C4-2B (cell line): ENCODE measurements around the gene FUT8.

Experiments used
- H3K27ac ChIP-seq: fragments of 450-650 bp; 2 replicates; pipeline ENCODE4 v1.5.1; 2017
- ZFX ChIP-seq: fragments of 450-650 bp; IDR thresholded peaks from 2 replicates; pipeline ENCODE4 v1.6.1; 2017
- TF ChIP-seq, protein P1 (sequence below): fragments of 450-650 bp; conservative IDR thresholded peaks from 2 replicates; pipeline ENCODE4 v1.5.1; 2017; ENCODE audit warnings: mild to moderate bottlenecking

Gene FUT8

DNA sequence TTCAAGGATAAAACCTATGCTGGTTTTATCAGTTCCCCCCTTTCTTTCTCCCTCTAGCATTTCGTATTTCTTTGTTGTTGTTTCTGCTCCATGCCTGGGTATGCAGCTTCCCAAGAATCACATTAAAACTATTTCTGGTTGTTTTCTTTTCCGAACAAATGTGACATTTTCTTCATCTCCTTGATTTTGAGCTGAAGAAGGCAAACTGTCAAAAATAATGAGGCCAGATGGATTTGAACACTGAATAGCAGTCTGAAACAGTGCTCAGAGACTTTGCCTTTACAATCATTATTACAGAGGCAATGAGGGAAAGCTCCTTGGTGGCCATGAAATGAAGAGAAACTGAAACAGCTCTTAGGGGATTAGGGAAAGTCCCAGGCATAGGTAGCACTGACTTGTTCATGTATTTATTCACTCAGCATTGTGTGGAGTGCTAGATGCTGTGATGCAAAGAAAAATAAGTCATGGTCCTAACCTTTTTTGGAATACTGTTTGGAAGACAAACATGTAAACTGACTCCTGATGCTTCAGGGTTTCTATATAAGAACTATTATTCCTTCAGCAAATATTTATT, 319.5 kb downstream of the FUT8 start:
- no peak for TF ChIP-seq ZFX
- TF ChIP-seq, protein P1, sequence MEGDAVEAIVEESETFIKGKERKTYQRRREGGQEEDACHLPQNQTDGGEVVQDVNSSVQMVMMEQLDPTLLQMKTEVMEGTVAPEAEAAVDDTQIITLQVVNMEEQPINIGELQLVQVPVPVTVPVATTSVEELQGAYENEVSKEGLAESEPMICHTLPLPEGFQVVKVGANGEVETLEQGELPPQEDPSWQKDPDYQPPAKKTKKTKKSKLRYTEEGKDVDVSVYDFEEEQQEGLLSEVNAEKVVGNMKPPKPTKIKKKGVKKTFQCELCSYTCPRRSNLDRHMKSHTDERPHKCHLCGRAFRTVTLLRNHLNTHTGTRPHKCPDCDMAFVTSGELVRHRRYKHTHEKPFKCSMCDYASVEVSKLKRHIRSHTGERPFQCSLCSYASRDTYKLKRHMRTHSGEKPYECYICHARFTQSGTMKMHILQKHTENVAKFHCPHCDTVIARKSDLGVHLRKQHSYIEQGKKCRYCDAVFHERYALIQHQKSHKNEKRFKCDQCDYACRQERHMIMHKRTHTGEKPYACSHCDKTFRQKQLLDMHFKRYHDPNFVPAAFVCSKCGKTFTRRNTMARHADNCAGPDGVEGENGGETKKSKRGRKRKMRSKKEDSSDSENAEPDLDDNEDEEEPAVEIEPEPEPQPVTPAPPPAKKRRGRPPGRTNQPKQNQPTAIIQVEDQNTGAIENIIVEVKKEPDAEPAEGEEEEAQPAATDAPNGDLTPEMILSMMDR, result no peak
- H3K27ac ChIP-seq, result no peak overlapping the region

- no peak overlapping the region for H3K27ac ChIP-seq
- no peak for TF ChIP-seq ZFX
- TF ChIP-seq, protein P1, result no peak
Measured at GRCh38 chr14:65738339-65738738, 325.8 kb downstream of the FUT8 start.

DNA sequence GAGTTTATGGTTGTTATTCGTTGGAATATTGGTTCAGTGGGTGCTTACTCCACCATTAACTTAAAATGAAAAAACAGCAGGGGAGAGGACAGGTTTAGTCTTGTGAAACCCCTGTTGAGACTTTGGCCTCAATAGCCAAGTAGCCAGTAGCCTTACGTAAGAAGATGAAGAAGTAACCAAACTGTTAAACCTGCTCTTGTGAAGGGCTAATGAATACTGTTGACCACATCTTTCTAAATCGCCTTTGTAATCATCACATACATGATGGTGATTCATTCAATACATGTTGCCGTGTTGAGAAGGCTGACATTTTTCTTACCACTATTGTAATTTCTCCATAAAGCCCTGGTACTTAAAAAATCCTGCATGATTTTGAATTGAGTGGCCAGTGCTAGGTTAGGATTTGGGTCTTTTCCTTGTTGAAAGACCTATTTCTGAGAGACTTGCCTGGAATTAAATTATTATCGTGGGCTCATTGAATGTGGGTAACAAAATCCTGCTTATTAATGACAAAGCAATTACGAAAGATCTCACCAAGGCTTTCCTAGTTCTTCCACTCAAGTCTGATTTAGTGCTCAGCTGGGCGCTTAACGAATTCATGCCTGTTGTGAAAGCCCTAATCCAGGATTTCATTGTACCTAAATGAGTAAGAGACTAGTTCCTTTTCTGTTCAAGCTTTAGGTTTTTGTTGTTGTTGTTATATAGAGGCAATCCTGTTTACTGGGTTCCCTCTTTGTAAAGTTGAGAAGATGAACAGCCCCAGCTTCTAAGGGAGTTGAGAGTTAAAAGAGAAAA, 333.1 kb downstream of the FUT8 start:
- TF ChIP-seq, protein P1, result no peak
- no peak for TF ChIP-seq ZFX

DNA sequence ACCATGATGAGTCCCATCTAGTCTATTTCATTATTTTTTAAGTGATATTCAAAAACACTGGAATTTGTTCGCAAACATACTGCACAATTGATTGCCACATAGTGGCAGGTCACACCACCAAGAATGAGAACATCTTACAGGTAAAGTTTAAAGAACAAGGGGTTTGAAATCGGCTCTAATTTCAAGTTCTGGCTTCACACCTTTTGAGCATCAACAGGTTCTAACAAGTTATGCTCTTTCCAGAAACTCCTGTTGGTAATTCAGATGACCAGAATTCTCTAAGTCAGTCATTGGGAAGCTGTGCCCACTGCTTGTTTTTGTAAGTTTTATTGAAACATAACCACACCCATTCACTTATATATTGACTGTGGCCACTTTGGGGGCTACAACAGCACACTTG, 336.3 kb downstream of the FUT8 start:
- H3K27ac ChIP-seq, result no peak overlapping the region
- TF ChIP-seq, protein P1, result no peak
- TF ChIP-seq ZFX, result no peak

More for the DNA sequence above, 333.1 kb downstream of the FUT8 start:
- no peak overlapping the region for H3K27ac ChIP-seq

GRCh38 chr14:65749287-65749686, 336.8 kb downstream of the FUT8 start:
- TF ChIP-seq, protein P1, result no peak
- TF ChIP-seq ZFX, result no peak
- H3K27ac ChIP-seq, result no peak overlapping the region

GRCh38 chr14:65750906-65751305, 338.4 kb downstream of the FUT8 start:
- no peak for TF ChIP-seq ZFX
- TF ChIP-seq, protein P1, result no peak
- no peak overlapping the region for H3K27ac ChIP-seq

- TF ChIP-seq, protein P1, result no peak
- TF ChIP-seq ZFX, result no peak
- no peak overlapping the region for H3K27ac ChIP-seq
Measured at GRCh38 chr14:65751510-65751909, 339.0 kb downstream of the FUT8 start.
